ENCODE data around the gene KLHL10.

KLHL10 gene

DNA sequence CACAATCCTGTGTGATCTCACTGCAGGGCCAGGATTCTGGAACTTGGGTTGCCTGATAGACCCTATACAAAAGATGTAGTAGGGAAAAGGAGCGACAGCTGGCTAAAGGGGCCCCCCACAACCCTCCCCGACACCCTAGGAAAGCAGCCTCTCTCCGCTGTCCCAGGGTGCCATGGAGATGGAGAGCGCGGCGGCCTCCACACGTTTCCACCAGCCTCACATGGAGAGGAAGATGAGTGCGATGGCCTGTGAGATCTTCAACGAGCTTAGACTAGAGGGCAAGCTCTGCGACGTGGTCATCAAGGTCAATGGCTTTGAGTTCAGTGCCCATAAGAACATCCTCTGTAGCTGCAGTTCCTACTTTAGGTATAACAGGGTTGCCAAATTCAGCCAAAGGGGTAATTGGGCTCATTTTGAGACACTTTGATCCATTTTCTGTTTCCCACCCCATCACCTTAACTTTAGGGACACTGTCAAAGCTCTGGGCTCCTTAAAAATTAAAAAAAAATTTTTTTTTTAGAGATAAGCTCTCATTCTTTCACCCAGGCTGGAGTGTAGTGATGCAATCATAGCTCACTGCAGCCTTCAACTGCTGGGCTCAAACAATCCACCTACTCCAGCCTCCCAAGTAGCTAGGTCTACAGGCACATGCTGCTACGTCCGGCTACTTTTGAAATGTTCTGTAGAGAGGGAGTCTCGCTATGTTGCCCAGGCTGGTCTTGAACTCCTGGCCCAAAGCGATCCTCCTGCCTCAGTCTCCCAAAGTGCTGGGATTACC lies at the start of gene KLHL10:
Gene KLHL10, plus strand, starts transcription at position 65 of the 778 bp plus-strand sequence. Its CDS starts 108 bp downstream, at position 173.
- no peak for DNase-seq (ENCODE audit: low read depth, low spot score)

DNA sequence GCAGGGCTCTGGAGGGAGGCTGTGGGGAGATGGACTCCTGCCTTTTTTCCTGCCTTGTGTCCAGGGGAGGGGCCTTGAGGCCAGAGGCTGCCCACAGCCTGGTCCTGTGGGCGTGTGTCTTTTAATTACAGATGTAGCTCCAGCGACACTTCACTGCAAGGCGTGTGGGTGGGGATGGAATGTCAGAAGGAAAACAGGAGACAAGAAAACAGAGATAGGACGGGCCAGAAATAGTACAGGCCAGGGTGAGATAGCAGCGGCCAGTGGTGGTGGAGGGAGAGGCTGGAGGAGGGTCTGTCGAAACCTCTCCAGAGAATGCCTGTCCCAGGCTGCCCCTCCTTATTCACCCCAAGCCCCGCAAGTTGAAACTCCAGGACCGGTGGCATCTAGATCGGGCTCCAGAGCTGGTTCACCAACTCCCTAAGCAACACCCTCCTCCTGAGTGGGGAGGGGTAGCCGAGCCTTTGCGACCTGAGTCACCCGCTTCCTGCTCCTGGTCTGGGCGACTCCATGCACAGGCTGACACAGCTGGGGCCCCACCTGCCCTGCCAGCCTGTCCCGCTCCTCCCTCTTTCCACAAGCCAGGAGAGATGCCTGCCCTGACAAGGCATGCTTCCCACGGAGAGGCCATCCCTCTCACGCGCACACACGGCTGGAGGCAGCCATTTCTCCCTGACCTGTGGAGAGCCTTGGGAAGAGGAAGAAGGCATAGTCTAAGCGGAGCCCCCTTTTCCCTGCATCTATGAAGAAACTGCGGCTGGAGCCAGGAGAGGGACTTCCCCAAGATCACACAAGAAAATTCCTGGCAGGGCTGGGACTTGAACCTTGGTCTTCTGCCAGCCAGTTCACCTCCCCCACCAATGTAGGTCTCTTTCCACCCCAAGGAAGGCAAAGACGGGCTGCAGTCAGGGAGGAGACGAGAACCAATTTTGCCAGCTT lies 44.5 kb upstream of the KLHL10 start:
- DNase-seq (ENCODE audit: low read depth, low spot score): no peak

DNA sequence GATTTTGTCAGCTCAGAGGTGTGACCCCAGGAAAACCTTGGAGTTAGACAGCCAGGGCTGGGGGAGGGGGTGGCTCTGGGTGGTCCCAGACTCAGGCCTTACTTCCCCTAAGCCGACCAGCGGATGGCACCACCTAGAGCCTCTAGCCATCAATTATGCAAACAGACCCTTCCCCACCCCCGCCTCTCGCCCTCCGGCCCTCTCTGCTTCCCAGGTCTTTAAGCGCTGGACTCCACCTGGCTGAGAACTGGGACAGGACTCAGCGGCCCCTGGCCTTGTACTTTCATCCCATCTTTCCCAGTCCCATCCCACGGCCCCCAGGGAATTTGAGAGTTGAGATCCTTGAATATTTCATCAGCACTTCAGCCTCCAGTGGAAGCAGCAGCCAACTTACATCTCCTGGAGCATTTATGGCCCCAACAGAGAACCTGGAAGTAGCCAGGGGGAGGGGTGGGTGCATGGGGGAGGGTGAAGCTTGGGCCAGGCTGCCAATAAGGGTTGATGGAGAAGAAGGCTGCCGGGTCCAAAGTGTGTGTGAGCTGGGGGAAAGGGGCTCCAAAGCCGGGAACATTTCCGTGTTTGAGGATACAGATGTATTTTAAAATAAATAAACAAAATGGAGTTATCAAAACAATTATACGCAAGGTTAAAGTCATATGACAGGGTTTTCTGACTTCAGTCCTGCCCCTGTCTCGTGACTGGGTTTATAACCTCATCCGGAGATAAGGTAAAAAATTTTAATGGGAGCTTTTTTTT lies 43.7 kb upstream of the KLHL10 start:
- DNase-seq (ENCODE audit: low read depth, low spot score): no peak

DNA sequence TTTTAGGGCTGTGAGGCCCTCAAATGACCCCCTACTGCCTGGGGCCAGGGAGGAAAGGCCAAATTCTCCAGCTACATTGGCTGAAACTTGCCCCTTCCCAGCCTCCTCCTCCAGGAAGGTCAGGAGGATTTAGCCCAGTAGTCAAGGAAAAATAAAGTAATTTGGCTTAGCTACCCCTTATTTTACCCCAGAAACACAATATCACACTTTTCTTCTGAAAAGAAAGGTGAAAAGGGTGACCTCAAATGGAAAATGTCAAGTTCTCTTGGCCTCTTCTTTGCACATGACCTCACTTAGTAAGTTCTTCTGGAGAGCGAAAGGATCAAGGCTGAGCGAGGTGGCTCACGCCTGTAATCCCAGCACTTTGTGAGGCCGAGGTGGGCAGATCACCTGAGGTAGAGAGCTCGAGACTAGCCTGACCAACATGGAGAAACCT lies 43.1 kb upstream of the KLHL10 start:
- DNase-seq (ENCODE audit: low read depth, low spot score): no peak

DNA sequence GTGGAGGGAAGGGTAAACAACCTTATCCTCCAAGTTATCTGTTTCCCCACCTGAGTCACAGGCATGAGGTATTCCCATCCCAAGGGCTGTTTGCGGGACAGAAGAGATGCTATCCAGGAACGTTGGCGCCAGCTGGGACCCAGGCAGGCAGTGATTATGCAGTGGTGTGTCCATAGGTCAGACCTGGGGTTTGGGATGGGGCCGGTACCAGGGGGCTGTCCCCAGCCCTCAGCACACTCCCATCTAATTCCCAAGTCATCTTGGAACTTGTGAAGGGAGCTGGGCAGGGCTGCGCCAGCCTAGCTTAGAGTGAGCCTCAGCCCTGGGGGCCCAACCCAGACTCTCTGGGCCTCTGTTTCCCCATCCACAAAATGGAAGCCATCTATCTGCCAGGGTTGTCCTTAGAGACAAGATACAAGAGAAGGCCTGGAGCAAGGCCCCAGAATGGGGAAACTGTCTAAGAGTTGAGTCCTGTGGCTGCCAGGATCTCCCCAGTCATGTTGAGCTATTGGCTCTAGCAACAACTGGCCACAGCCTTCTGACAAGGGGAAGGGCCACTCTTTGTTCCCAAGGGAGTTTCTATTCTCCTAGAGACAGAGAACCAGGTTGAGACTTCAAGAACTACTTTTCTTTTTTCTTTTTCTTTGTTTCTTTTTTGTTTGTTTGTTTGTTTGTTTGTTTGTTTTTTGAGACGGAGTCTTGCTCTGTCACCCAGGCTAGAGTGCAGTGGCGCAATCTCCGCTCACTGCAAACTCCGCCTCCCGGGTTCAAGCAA lies 41.3 kb upstream of the KLHL10 start:
- no peak for DNase-seq (ENCODE audit: low read depth, low spot score)

DNA sequence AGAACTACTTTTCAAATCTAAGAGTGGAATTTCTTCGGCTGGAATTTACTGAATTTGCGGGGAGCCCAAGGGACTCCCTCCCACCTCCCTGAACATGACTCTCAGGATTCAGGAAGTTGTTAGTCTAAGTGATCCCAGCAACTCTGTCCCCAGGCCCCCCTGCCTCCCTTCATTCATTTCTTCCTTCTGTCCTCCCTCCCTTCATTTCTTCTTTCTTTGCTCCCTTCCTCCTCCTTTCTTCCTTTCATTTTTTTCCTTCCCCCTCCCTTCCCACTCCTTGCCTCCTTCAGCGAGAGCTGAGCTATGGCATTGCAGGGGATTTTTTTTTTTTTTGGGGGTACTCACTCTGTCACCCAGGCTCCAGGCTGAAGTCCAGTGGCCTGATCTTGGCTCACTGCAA lies 40.2 kb upstream of the KLHL10 start:
- DNase-seq (ENCODE audit: low read depth, low spot score): no peak

DNA sequence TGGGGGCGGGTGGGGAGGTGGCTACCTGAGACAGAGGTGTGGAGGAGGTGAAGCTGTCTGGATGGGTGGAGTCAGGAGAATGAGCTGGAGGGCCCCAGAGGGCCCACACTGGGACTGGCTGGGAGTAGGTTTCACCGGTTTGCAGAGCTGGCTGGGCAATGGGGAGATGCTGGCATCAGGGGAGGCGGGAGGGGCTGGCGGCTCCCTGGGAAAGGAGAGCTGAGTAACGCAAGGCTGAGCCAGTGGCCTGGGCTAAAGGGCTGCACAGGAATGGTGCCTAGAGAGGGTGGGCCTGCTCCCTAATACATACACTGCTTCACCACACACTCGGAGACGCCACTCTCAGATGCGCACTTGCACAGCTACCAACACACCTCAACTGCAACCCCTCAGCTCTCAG lies 38.3 kb upstream of the KLHL10 start:
- DNase-seq (ENCODE audit: low read depth, low spot score): no peak

DNA sequence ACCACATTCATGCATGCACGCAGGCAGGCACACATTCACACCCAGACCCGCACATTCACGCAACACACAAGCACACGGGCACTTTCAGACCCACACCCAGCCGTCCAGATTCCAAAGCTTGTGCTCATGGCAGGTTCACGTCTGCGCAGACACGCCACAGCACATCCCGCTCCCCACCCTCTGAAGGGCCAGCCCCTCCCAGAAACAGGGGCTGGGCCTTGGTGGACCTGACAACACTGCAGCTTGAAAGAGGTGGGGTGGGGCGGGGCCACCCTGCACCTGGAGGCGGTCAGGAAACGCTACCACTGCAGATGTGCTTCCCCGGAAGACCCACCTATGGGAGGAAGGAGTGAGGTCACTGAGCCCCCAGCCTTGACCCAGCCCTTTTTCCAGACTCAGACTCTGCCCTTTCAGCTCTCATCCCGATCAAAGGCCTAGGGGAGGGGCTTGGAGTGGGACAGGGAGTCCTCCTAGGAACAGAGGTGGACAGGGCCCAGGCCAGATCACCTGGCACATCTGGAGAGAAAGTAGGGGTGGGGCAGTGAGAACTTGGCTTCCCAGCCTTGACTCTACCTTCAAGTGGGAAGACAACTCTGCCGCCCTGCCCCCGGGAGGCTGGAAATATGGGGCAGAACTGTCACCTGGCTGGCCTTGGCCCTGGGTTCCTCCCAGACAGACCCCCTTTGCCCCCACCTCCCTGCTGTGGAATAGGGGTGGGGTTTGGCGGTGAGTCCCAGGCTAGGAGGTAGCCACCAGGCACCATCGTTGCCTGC lies 36.8 kb upstream of the KLHL10 start:
- DNase-seq (ENCODE audit: low read depth, low spot score): no peak

DNA sequence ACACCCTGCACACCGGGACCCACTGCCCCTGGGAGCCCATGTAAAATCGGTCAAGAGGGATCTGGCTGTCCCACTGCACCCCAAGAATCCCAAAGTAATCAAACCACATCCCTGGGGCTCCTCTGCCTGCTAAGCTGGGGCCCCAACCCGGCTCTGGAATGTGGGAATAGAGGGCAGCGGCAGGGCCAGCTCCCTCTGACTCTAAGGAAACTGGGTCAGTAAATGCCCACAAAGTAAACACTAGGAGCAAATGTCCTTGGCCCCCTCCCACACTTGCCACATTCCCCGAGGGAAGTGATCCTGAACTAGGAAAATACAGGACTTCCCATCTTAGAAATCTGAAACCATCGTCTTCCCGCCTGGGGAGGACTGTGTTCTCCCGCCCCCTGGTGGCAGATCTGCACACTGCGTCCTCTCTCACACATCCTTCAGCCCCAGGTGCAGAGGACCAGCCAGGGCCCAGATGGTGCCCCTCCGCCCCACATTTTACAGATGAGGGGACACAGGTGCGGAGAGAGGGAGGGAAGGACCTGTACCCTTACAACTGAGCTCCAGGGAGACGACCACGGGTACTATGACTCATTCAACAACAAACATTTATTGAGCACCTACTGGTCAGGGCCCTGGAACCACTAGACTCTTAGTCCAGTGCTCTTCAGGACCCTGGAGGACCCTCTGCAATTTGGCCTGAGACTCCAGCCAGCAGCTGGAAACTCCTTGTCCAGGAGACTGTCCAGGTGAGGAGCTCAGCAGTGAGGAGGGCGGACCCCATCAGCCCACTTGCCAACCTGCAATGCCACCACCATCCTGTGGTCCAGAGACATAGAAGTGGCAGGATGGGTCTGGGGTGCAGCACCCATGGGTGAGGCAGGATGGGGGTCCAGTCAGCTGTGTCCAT lies 36.0 kb upstream of the KLHL10 start:
- DNase-seq (ENCODE audit: low read depth, low spot score): peak; percentile 51

DNA sequence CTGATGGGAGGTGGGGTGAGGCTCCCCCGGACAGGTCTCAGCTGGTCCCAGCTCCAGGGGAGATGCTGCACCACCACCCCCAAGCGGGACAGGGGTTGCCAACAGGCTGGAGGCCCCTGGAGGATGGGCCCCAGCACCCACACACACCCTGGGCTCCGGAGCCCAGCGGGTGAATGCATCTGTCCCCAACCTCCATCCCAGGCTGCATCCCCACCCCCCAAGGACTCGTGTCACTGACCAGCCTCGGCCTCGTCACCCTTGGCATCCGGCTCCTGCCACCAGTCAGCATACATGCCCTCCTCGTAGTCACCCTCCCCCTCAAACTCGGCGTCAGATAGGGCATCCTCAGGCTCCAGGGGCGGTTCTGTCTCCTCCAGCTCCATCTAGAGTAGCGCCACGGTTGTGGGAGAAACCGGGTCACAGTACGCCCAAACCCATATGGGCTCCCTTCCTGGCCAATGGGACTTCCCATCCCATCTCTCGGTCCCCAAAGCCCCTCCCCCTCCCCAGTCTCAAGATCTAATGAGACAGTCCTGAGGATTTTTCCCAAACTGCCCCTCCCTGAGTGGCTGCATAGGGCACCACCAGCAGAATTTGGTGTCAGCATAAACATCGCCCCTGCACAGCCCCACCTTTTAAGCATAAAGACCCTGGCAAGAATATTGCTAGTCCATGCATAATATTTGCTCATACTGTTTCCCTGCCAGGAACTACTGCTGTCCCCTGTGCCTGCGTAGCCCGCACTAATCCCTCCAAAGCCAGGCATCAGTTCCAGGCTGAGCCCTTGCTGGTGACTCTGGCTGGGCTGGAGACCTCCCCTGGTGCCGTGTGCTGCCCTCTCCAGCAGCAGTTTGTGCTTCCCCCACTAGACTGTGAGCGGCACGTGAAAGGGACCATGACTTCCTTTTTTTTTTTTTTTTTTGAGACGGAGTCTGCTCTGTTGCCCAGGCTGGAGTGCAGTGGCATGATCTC lies 34.3 kb upstream of the KLHL10 start:
- no peak for DNase-seq (ENCODE audit: low read depth, low spot score)

DNA sequence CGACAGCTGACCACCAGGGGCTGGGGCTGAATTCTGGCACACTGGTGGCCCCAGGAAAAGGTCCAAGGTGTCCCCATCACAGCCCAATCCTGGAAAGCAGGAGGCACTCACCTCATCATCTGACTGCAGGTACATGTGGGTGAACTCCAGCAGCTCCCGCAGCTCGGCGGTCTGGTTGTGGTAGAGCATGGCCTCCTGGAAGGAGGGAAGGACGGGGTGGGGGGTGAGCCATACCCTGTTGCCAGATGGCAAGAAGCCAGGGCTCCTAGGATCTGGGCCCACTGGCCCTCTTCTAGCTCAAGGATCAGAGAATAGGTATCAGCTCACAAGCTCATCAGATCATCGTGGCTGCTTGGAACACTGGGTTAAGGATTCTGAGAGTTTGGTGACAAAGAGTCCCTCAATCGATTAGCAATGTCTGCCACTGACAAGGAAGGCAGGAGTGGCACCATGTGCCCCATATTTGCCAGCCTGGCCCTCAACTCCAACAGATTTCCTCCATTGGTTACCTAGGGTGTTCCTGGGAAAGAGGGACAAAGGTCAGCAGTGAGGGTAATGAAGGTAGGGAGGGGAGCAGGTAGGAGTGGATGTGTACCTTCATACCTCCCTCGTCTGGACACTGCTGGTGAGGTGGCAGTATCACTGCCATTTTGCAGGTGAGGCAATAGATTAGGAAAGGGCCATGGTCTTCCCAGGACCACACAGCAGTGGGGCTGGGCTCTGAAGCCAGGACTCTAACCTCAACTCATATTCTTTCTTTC lies 30.8 kb upstream of the KLHL10 start:
- no peak for DNase-seq (ENCODE audit: low read depth, low spot score)

DNA sequence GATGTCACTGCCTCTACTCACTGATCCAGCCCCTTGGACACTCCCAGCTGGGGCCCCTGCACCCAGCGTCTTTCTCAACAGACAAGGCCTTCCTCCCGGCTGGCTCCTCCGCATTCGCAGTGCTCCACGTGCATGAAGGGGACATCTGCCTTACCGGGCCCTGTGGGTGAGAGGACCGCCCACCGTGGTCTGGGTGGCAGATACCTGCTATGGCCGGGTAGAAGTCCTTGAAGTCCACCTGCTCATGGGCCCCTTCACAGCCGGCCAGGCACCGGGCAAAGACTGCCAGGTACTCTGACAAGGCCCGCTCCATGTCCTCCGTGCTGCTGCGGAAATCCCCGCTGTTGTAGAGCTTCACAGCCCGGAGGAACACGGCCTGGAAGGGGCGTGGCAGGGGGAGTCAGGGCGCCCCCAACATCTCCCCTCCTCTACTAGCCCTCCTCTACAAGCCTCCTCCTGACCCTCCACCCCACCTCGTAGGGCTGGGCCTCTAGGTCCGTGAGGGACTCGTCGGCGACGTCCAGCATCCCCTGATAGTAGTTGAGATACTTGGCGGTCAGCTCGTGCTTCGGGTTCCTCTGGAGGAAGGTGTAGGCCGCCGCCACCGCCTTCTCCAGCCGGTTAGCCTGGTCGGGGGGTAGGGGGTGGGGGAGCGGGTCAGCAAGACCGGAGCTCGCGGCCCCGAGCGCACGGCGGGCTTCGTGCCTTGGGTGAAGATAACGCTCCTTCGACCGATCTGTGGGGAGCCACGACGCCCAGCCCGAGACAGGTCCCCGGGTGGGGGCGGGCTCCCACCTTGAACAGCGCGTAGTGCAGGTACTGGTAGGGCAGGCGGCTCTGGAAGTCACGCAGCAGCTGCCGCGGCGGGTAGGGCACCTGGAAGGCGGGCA lies 26.7 kb upstream of the KLHL10 start:
- DNase-seq (ENCODE audit: low read depth, low spot score): no peak

DNA sequence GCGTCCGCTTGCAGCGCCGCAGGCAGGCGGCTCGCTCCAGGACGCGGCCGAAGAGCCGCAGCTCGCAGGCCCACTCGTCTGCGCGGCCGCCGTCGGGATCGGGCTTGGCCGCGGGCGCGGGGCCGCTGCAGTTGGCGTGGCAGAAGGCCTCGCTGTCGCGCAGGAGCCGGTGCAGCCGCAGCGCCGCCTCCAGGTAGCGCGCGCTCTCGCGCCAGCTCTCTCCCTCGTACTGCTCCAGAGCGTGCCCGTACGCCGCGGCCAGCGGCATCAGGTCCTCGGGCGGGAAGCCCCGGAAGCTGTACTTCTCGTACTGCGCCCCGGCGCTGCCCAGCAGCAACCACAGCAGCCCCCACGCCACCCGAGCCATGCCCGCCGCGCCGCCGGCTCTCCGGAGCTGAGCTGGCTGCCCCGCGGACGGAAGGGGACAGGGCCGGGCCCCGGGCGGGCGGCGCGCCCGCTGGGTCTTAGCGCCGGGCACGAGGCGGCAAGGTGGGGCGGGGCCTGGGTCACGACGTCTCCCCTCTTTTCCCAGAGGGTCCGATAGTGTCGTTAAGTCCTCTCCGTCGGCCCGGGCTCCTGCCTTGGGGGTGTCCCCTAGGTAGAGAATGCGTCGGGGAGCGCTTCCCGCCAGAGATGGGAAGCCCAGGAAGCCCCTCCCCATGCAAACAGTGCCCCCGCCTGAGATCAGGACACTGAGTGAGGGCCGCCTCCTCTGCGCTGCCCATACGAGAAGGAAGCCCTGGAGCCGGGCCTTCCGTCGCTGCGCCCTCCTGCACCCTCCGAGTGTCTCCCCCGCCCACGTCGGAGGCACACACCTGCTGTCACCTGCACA lies 25.9 kb upstream of the KLHL10 start, which contains the start of gene P3H4:
Gene P3H4, minus strand, starts transcription at position 401 of the 832 bp plus-strand sequence. Its CDS starts 34 bp downstream, at position 367.
- peak; percentile 25 for DNase-seq (ENCODE audit: low read depth, low spot score)

DNA sequence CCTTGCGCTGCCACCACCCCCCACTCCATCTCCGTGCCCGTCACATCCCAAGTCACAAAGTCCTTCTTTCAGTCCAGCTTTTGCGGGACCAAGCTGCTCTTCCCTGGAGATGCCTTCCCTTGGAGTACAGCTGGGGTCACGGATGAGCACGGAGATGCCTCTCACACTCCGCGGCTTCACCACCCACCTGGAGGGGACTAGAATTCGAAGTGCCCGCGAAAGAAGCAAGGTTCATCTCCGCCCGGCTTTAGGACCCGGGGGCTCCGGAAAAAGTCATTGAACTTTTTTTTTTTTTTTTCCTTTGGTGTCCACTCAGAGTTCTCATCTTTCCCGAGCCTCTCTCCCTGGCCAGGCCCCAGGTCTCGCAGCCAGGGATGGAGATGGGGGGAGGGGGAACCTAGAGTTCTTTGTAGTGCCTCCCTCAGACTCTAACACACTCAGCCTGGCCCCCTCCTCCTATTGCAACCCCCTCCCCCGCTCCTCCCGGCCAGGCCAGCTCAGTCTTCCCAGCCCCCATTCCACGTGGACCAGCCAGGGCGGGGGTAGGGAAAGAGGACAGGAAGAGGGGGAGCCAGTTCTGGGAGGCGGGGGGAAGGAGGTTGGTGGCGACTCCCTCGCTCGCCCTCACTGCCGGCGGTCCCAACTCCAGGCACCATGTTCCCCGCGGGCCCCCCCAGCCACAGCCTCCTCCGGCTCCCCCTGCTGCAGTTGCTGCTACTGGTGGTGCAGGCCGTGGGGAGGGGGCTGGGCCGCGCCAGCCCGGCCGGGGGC lies 25.1 kb upstream of the KLHL10 start, which contains the start of gene FKBP10:
Gene FKBP10, plus strand, starts transcription at position 624 of the 771 bp plus-strand sequence. Its CDS starts 31 bp downstream, at position 655.
- DNase-seq (ENCODE audit: low read depth, low spot score): no peak

Measured in activated naive CD8-positive, alpha-beta T cell treated with anti-CD3 and anti-CD28 coated beads, Interleukin-2, amount 50 U/mL, for 16 hours (primary cell).